NCI-H2081 (cell line): ENCODE data around the gene GRAMD4.

Experiments used
- DNase-seq, 2 experiments: peaks; one replicate each; lab custom pipeline; 2025; lab: John Stamatoyannopoulos, UW

The GRAMD4 gene

GRCh38 chr22:46673205-46673604 is 53.0 kb downstream of the GRAMD4 start:
- DNase-seq, result no peak

GRCh38 chr22:46673662-46674236 is 53.6 kb downstream of the GRAMD4 start:
- DNase-seq, result no peak

GRCh38 chr22:46674367-46674781 is 54.2 kb downstream of the GRAMD4 start:
- no peak for DNase-seq

GRCh38 chr22:46674906-46675305 is 54.7 kb downstream of the GRAMD4 start:
- DNase-seq, result no peak

- DNase-seq, result no peak
These were observed 55.3 kb downstream of the GRAMD4 start for GRCh38 chr22:46675479-46675878.

GRCh38 chr22:46675938-46676337 is 55.8 kb downstream of the GRAMD4 start:
- no peak for DNase-seq

- DNase-seq, result no peak
These were observed 56.3 kb downstream of the GRAMD4 start for GRCh38 chr22:46676479-46676878.

GRCh38 chr22:46676881-46677280 is 56.7 kb downstream of the GRAMD4 start:
- no peak for DNase-seq

- no peak for DNase-seq
These were observed 57.3 kb downstream of the GRAMD4 start for GRCh38 chr22:46677323-46678002.

- no peak for DNase-seq
These were observed 57.9 kb downstream of the GRAMD4 start for GRCh38 chr22:46678003-46678657.

GRCh38 chr22:46678785-46679700 is 58.9 kb downstream of the GRAMD4 start:
- DNase-seq, result no peak

- DNase-seq, result no peak
These were observed 59.6 kb downstream of the GRAMD4 start for GRCh38 chr22:46679706-46680269.

GRCh38 chr22:46681010-46681409 is 60.8 kb downstream of the GRAMD4 start:
- DNase-seq, result no peak

- DNase-seq, result no peak
These were observed 62.0 kb downstream of the GRAMD4 start for GRCh38 chr22:46682011-46682731.

- no peak for DNase-seq
These were observed 64.5 kb downstream of the GRAMD4 start for GRCh38 chr22:46684706-46685105.

- DNase-seq, result no peak
These were observed 66.2 kb downstream of the GRAMD4 start for GRCh38 chr22:46686221-46687047.

- DNase-seq, result no peak
These were observed 66.9 kb downstream of the GRAMD4 start for GRCh38 chr22:46687048-46687444.

GRCh38 chr22:46687460-46687859 is 67.3 kb downstream of the GRAMD4 start:
- DNase-seq, result no peak

- DNase-seq, result peak in 1 of 2 experiments; percentile 21
These were observed 68.8 kb downstream of the GRAMD4 start for GRCh38 chr22:46688949-46689348.

- DNase-seq, result no peak
These were observed 70.0 kb downstream of the GRAMD4 start for GRCh38 chr22:46690146-46690545.
